Raji (cell line): ENCODE data around the gene UMPS.

ENCODE experiments used
- POLR2A ChIP-seq: IDR thresholded peaks from 2 replicates; pipeline ENCODE4 v1.6.1; 2011; ENCODE audit warnings: low read depth, low read length, control low read depth; ENCODE audit not compliant: insufficient read depth

Gene UMPS

GRCh38 chr3:124797426-124797945 is 67.2 kb downstream of the UMPS start:
- TF ChIP-seq POLR2A = no peak
